ENCODE measurements around the gene TMEM163.
"Not testable (repeated sequence)": the region's sequence is repeated elsewhere in the genome, so short reads cannot be mapped to it uniquely, and the experiment has no call there.

The TMEM163 gene

GRCh38 chr2:134660626-134661402 is 58.0 kb downstream of the TMEM163 start:
- DNase-seq: peak; percentile 64

DNA sequence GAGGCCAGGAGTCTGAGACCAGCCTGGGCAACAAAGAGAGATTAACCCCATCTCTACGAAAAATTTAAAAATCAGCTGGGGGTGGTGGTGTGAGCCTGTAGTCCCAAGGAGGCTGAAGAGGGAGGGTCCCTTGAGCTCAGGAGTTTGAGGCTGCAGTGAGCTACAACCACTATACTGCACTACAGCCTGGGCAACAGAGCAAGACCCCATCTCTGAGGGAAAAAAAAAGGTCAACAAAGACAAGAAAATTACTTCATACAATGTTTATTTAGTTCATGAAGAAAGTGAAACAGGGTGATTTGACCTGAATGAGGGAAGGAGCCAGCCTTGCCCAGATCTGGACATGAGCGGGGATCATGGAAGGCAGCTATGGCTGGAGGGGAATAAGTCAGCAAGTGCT is 59.1 kb downstream of the TMEM163 start:
- no peak for DNase-seq

DNA sequence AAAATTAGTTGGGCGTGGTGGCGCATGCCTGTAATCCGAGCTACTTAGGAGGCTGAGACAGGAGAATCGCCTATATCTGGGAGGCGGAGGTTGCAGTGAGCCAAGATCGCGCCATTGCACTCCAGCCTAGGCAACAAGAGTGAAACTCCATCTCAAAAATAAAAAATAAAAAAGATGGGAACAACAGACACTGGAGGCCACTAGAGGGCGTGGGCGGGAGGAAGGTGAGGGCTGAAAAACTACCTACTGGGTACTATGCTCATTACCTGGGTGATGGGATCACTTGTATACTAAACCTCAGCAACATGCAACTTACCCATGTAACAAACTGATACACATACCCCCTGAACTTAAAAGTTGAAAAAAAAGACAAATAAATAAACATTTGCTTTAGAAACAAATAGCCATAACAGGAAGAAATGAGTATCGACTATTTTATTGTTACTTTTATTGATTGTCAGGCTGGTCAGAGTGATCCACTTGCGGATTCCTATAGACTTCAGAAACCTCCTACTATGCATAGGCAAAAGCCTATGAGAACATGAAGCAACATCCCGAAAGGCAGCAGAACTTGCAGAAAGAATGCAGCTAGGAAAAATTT is 61.0 kb downstream of the TMEM163 start:
- DNase-seq: no peak

- DNase-seq: not testable (repeated sequence)
These were observed 62.4 kb downstream of the TMEM163 start for GRCh38 chr2:134656391-134656790.

DNA sequence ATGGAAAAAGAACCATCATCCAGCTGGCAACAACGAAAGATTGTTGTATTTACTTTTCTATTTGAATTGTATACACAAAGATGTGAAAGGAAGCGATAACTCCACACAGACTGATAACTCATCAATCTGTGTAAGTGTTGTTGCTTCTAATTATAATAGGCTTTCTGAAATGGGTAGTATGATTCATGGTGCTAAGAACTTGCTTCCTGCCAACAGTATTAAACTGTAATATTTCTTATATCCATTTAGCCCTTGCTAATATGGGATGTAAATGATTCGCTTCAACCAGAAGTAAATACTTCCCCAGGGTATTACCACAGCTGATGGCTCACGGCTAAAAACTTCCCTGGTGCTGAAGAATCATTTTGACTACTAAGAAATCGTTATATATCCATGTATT is 70.2 kb downstream of the TMEM163 start:
- no peak for DNase-seq

DNA sequence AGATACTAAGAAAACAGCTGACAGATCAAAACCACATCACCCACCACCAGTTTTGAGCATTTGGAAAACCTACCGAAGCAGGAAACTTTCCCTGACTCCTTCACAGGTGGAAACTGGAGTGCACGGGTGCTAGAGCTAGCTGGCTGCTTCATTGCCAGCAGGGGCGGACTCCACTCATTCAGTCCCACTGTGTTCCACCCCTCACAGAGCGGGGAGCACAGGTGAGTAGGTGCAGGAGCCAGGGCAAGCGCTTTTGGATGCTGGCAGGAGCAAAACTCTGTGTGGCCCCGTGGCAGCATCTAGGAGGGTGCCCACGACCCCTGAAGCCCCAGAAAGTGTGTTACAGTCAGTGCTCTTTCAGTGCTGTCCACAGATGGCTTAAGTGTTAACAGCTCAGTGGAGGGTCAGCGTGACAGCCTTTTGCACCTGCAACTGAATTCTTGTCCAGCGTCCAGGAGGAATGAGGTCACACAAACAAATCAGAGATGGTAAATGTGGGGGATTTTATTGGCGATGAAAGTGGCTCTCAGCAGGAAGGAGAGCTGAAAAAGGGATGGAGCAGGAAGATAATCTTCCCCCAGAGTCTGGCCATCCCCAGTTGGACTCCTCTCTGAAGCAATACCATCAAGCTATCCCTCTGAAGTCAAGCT is 71.1 kb downstream of the TMEM163 start:
- DNase-seq: no peak

DNA sequence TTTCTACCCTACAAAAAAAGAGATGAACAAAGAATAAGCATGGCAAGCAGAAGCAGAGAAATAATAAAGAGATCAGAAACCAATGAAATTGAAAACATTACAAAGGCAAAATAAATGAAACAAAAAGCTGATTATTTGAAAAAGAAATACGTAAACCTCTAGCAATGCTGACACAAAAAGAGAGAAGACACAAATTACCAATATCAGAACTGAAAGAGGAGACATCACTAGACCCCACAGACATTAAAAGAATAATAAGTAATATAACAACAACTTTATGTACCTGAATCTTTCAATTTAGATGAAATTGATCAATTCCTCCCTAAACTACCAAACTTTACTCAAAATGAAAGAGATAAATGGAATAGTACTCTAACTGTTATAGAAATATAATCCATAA is 75.9 kb downstream of the TMEM163 start:
- DNase-seq: no peak

DNA sequence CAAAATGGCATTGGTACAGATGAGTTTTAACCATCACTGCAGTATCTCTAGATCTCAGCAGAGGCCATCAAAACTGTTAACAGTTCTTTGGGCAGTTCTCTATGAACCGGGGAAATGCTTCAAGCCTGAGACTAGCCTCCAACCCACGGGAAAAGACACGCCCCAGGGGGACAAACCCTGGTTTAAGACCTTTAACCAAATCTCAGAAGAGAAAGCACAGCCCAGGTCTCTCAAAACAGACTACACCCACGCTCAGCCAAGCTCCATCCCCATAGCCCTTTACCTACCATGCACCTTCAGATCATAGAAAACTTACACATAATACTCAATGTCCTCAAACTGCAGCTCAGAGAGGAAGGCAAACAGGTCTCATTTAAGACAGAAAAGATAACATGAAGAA is 78.3 kb downstream of the TMEM163 start:
- DNase-seq: no peak

- no peak for DNase-seq
These were observed 79.5 kb downstream of the TMEM163 start for GRCh38 chr2:134639265-134639664.

DNA sequence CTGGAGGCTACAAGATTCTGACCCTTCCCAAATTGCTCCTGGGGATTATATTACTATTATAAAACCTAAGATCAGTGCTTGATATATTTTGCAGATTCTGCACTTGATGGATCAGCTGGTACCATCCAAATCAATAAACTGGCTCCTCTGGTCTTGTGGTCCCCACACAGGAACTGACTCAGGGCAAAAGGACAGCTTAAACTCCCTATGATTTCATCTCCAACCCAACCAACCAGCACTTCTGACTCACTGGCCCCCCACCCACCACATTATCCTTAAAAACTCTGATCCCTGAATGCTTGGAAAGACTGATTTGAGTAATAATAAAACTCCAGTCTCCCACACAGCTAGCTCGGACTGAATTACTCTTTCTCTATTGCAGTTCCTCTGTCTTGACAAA is 82.1 kb downstream of the TMEM163 start:
- no peak for DNase-seq

GRCh38 chr2:134634054-134634753 is 84.6 kb downstream of the TMEM163 start:
- no peak for DNase-seq

GRCh38 chr2:134630504-134631159 is 88.2 kb downstream of the TMEM163 start:
- DNase-seq: no peak

GRCh38 chr2:134628453-134628852 is 90.3 kb downstream of the TMEM163 start:
- DNase-seq: peak; percentile 44

DNA sequence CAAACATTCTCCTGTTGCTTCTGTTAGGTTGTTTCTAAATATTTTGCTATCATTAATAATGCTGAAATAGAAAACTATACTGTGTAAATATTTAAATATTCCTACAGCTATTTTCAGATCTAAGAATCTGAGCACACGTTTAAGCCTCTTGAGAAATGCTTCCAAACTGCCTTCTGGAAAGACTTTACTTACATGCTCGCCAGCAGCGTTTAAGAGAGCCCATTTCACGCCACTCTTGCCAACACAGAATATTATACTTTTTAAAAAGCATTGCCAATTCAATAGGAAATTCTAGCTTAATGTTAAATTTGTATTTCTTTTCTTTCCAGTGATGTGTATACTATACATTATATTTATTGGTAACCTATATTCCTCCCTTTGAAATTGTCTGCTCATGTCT is 92.0 kb downstream of the TMEM163 start:
- no peak for DNase-seq

- DNase-seq: no peak
These were observed 93.5 kb downstream of the TMEM163 start for GRCh38 chr2:134625311-134625710.

GRCh38 chr2:134623796-134624195 is 95.0 kb downstream of the TMEM163 start:
- no peak for DNase-seq

DNA sequence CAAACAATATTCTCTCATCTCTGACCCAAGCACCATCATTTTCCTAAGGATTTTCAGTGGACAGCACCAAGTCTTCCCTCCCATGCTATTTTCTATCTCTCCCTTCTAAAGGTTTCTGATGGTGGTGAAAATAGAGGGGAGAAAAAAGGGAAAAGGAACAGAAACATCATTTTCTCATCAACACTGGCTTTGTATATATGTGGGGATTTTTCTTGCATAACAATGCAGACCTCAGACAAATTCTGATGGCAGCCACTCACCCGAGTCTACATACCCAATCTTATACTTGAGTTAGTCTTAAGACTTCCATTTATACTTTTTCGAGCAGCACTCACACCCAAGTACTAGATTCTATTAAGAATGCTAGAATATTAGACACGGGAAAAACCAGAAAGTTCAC is 95.8 kb downstream of the TMEM163 start:
- no peak for DNase-seq

GRCh38 chr2:134621939-134622705 is 96.7 kb downstream of the TMEM163 start:
- DNase-seq: no peak

DNA sequence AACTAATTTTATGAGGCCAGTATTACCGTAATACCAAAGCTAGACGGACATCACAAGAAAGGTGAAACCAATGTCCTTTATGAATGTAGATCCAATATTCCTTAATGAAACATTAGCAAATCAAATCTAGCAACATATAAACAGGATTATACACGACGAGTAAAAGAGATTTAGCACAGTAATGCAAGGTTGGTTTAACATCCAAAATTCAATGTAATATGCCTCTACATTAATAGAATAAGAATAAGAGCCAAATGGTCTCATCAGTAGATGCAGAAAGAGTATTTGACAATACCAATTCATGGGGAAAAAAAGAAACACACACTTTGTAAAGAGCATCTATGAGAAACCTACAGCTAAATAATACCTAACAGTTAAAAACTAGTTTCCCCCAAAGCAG is 99.5 kb downstream of the TMEM163 start:
- no peak for DNase-seq

DNA sequence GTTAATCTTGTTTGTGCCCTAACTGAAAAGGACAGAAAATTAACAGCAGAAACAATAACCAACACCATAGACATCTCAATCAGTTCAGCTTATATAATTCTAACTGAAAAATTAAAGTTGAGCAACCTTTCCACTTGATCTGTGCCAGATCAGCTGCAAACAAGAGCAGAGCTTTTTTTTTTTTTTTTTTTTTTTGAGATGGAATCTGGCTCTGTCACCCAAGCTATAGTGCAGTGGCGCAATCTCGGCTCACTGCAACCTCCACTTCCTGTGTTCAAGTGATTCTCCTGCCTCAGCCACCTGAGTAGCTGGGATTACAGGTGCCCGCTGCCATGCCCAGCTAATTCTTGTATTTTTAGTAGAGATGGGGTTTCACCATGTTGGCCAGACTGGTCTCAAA is 103.3 kb downstream of the TMEM163 start:
- not testable (repeated sequence) for DNase-seq

DNA sequence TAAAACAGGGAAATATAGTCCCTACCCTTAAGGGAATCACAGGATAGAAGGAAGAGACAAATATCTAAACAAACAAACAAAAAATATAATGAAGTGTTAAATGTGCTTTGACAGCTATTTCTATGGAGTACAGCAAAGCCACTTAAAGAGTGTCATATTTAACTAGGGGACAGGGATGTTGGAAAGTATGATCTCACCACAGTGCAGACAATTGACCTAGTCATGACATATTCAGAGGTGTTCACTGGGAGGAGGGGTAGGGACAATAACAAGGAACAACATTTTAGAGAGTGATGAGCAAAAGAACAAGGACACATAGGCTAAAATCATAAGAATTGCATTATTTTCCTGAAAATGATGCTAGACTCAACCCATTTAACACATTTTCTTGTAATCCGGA is 107.5 kb downstream of the TMEM163 start:
- DNase-seq: no peak

DNA sequence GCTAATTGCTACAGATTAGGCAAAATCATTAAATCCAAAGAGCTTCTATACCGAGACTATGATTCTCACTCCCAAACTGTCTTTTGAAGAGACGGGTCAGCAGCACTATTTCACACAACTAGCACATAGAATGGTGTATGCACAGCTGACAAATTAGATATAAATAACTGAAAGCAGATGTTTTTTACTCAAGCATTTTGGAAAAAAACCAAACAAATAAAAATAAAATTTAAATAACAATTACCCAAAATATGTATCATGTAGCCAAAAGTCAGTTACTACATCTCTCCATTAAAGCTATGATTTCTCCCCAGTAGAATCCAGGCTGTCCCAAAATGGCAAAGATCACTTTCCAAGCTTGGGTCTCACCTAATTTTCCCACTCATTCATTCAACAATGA is 107.9 kb downstream of the TMEM163 start:
- DNase-seq: no peak

Data from NCI-H524 treated with DMSO at 0.1 percent for 48 hours (cell line).